22Rv1 (cell line): ENCODE results near the gene ICAM5.
"Not testable (repeated sequence)": the region's sequence is repeated elsewhere in the genome, so short reads cannot be mapped to it uniquely, and the experiment has no call there.

Experiments
- CTCF ChIP-seq: fragments of 450-650 bp; IDR thresholded peaks from 2 replicates; pipeline ENCODE4 v1.5.1; 2017; ENCODE audit warnings: mild to moderate bottlenecking
- ZFX ChIP-seq: fragments of 450-650 bp; IDR thresholded peaks from 2 replicates; pipeline ENCODE4 v1.6.1; 2017; ENCODE audit warnings: antibody characterized with exemption, borderline replicate concordance

- TF ChIP-seq CTCF, ZFX: not testable (repeated sequence)
These were observed 47.0 kb downstream of the ICAM5 start for GRCh38 chr19:10336725-10337124.
